SIG-M5 (cell line): ENCODE results near the gene GAP43.

Experiments
- DNase-seq: peaks from one replicate; lab custom pipeline; 2025; lab: John Stamatoyannopoulos, UW

Gene GAP43, protein sequence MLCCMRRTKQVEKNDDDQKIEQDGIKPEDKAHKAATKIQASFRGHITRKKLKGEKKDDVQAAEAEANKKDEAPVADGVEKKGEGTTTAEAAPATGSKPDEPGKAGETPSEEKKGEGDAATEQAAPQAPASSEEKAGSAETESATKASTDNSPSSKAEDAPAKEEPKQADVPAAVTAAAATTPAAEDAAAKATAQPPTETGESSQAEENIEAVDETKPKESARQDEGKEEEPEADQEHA

GRCh38 chr3:115623044-115623868, at the start of gene GAP43:
TSS of gene GAP43 (plus strand) at chr3:115623510. CDS start at chr3:115623690, 180 bp downstream.
- no peak for DNase-seq

DNA sequence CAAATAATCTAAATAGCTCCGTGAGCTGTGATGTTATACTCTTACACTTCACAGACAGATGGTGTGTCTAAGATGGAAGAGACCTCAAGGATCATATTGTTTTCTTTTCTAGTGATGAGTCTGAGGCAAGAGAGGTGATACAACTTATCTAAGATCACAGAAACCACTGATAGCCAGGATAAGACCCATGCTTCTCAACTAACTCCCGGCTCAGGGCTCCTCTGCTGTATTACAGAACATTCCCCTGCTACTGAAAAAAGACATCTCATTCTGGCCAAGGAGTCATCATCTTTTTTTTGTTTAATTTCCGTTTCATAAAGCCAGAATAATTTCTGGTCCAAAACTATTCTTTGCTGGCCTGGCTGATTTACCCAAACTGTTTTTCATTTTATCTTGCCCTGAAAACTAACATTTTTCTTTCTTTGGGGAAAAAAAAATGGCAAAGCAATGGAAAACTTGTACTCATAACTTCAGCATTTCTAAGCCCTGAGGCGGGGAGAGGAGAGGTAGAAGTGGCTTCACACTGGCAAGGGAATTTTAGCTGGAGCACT, 46.9 kb upstream of the GAP43 start:
- DNase-seq = no peak

- DNase-seq = no peak
These were observed 46.3 kb upstream of the GAP43 start for GRCh38 chr3:115577000-115577399.

GRCh38 chr3:115578331-115578730, 45.0 kb upstream of the GAP43 start:
- DNase-seq = no peak

DNA sequence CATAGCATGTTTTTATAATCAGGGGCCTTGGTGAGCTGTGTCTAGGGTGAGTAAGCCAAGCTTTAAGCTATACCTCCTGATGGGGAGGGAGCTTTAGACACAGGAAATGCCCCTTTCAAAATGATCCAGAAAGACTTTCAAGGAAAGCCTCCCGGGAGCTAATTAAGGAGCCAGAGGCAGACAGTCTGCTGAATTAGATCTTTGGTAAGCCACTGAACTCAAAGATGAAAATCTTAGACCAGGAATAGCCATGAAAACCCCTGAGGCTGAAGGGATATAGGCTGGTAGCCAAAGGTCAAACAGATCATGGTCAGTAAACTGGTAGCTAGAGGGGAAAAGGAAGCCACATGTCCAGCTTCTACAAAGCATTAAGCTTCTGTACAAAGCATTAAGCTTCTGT, 42.7 kb upstream of the GAP43 start:
- no peak for DNase-seq

GRCh38 chr3:115581362-115582135, 41.8 kb upstream of the GAP43 start:
- no peak for DNase-seq

- no peak for DNase-seq
These were observed 34.9 kb upstream of the GAP43 start for GRCh38 chr3:115588201-115589115.

GRCh38 chr3:115590873-115591272, 32.4 kb upstream of the GAP43 start:
- no peak for DNase-seq

DNA sequence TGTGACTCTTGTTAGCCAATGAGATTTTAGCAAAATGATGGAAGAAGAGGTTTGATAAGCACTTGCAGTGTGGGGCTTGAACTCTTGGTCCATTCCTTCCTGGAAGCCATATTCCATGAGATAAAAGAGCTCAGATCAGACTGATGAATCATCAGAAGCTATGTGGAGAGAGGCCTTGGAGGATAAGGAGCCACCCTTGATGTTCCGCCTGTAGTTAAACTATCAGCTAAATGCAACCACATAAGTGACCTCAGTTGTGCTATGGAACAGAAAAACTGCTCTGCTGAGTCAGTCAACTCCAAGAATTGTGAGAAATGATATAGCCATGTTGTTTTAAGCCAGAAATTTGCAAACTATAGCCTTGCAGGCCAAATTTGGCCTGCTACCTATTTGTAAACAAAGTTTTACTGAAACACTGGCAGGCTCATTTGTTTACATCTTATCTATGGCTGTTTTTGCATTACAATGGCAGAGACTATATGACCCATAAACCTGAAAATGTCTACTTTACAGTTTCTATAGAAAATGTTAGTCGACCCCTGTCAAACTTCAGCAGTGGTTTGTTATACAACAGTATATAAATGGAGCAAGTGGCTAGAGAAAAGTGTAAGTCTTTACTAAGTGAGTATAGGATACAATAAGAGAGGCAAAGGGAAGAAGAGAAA, 27.6 kb upstream of the GAP43 start:
- no peak for DNase-seq

GRCh38 chr3:115598216-115598615, 25.1 kb upstream of the GAP43 start:
- no peak for DNase-seq

GRCh38 chr3:115602194-115602593, 21.1 kb upstream of the GAP43 start:
- no peak for DNase-seq

DNA sequence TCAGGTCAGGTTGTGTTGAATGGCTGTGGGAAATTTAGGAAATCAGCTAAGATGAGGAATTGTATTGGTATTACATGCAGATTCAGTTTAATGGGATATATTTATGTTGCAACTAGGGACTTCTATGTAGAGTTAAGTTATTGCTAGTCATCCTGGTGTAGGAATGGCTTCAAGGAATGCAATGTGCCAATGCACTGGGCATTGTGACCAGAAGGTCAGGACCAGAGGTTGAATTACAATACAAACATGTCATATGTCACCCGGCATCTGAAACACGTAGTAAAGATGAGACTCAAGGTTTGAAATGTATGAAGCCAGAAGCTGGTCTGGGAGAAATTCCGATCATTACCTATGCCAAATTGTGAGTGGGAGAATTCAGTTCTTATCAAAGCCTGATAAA, 11.7 kb upstream of the GAP43 start:
- DNase-seq = no peak

DNA sequence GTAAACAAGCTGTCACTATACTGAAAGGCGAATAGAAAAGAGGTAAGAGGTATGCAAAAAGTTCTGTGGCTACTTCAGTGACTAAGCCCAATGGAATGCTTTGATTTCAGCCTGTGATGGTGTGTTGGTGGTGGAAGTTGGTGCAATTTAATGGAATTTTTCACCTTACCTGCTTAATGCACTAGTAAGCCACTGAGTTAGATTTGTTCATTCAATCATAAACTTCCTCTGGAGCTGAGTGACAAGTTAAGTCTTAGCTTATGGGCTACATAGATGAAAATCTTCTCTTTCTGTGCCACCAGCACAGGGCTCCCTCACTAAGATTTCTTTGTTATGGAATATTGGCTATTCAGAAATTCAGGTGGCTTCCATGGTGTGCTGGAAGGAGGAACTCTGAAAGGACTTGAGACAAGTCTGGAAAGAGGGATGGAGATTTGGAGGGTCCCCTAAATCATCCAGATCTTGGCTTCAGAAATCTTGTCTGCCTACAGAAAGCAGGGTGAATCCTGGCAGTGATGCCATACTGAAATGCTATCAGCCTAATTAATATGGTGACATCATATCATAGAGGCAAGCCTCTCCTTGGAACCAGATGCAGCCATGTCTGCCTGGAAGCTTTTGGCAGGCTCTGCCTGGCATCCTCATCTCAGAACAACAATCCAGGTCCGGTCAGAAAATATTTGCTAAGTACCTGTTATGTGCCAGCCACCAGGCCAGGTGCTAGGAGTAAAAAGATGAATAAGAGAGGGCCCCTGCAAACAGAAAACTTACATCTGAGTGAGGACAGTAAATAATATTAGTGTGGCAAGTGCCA, 8.1 kb upstream of the GAP43 start:
- no peak for DNase-seq

GRCh38 chr3:115616461-115616860, 6.8 kb upstream of the GAP43 start:
- no peak for DNase-seq

GRCh38 chr3:115617591-115617990, 5.7 kb upstream of the GAP43 start:
- DNase-seq = no peak

DNA sequence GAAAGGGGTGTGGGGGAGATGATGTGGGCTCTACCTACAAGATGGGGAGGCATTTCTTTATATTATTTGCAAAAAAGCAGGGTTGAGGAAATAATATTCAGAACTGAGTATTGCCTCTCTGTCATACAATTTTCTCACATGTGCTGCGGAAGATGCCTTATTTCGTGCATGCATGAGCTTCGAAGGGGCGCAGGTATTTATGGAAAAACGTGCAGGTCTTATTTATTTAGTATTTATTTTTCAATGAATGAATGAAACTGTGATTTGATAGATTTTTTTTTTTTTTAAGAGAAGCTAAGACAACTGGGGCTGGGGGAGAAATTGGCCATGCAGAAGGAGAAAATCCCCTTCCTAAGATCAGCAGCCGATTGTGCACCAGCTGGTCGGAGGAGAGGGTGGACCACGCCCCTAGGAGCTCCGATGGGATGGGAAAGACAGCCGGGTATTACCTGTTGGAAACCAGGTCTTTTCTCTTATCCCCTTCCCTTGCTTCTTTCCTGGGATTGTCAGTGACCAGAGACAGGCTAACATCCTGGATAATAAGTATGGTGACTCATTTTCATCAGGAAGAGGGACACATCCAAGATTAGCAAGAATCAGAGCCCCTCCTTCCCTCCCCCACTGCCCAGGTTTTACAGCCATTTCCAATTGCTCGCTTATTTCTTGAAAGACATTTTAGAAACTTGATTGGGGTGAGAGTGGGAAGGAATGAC, 875 bp downstream of the GAP43 start:
- DNase-seq = no peak

DNA sequence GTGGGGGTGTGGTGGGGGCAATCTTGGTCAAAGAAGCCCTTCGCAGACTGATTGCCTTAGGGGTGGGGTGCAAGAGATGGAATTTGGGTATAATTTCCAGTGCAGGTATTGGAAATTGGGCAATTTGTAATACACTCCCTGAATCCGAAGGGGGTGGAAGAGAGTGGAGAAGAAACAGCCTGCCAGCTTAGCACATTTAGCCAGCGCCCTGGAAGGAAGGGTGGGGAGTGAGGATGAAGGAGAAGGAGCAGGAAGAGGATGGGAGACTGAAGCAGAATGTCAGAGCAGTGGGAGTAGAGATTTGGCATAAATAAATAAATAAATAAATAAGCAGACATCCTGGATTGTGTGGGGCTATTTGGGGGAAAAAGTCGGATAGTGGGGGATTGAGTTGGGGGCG, 1.6 kb downstream of the GAP43 start:
- DNase-seq = no peak

DNA sequence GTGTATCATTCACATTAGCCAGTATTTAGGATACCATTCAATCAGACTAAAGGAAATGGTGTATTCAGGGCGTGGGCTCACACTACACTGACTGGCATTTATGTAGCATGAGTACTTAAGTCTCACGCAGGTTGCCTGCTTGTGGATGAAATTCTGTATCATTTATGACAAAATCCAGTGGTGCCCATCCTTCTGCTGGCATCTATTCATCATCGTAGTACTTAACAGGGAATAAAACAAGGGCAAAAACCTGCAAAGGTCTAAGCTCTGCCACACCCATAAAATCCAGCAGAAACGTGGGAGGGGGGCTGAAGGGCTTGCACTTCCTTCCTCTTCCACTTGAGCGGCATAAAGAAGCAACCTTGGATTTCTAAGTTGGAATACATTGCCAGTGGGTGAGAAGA, 2.7 kb downstream of the GAP43 start:
- no peak for DNase-seq

GRCh38 chr3:115626721-115627120, 3.4 kb downstream of the GAP43 start:
- no peak for DNase-seq
